Smooth muscle cell of the pulmonary artery (primary cell): ENCODE data around the gene NLK. TPM values are rescaled to one million over a fixed set of nuclear protein-coding genes. Genes with fewer than 3 reads are reported as not detected.

ENCODE experiments used
- total RNA-seq: library from RNA; depleted of rRNA; stranded (reverse); fragments of >200 nt; gene quantifications from 2 replicates; pipeline ENCODE4 v1.2.3, GENCODE V29; 2014

NLK gene
- total RNA-seq = 13.9 and 18.7 TPM in 2 replicates

GRCh38 chr17:28042657-28042720, at the start of gene NLK:
Gene NLK (plus strand): TSS chr17:28042677. CDS start chr17:28042874, 197 bp downstream.

Other genes with a start within 250 kb of the NLK start
- under 0.01 TPM in 1 of 2 replicates, not detected in the other for gene NOS2, start 242.1 kb upstream of the NLK start, total RNA-seq
- gene LYRM9, start 149.3 kb upstream of the NLK start, total RNA-seq = 3.1 and 3.3 TPM in 2 replicates